Endothelial cell (in vitro differentiated cells): ENCODE data around the gene SLC30A7. TPM values are rescaled to one million over a fixed set of nuclear protein-coding genes. Genes with fewer than 3 reads are reported as not detected.
"Not testable (repeated sequence)": the region's sequence is repeated elsewhere in the genome, so short reads cannot be mapped to it uniquely, and the experiment has no call there.

Experiments
- DNase-seq: peaks from one replicate; pipeline ENCODE4 v3.0.0; 2021; ENCODE audit warnings: low spot score
- H3K27ac Mint-ChIP-seq: one replicate; pipeline ENCODE4 v1.8.0; 2021; ENCODE audit warnings: mixed read lengths, inconsistent platforms; ENCODE audit not compliant: unreplicated experiment
- H3K27me3 Mint-ChIP-seq: one replicate; pipeline ENCODE4 v1.8.0; 2021; ENCODE audit warnings: mild to moderate bottlenecking, moderate library complexity, mixed read lengths, inconsistent platforms; ENCODE audit not compliant: unreplicated experiment
- H3K36me3 Mint-ChIP-seq: one replicate; pipeline ENCODE4 v1.8.0; 2021; ENCODE audit warnings: mild to moderate bottlenecking, low read depth, mixed read lengths, inconsistent platforms; ENCODE audit not compliant: unreplicated experiment
- H3K4me1 Mint-ChIP-seq: one replicate; pipeline ENCODE4 v1.8.0; 2021; ENCODE audit warnings: mild to moderate bottlenecking, mixed read lengths, inconsistent platforms; ENCODE audit not compliant: unreplicated experiment
- H3K4me3 Mint-ChIP-seq: one replicate; pipeline ENCODE4 v1.8.0; 2021; ENCODE audit warnings: mild to moderate bottlenecking, mixed read lengths, inconsistent platforms; ENCODE audit not compliant: unreplicated experiment
- H3K9me3 Mint-ChIP-seq: one replicate; pipeline ENCODE4 v1.8.0; 2021; ENCODE audit warnings: mixed read lengths, inconsistent platforms; ENCODE audit not compliant: unreplicated experiment
- CTCF ChIP-seq: fragments of 200-600 bp; sonication (generic); IDR thresholded peaks from one replicate; pipeline ENCODE4 v1.5.0; 2021; ENCODE audit warnings: antibody characterized with exemption; ENCODE audit not compliant: unreplicated experiment
- total RNA-seq: library from RNA; stranded (reverse); fragmentation: NEBNext Ultra II Directional; extraction: Animal tissue kit (Norgen Biotek cat#: 25700); gene quantifications from one replicate; pipeline ENCODE4 v1.2.1, GENCODE V29; 2021; ENCODE audit not compliant: unreplicated experiment

SLC30A7 gene
- total RNA-seq, 1 donor from 2014 or later = 33.2 TPM

- H3K27ac Mint-ChIP-seq = no peak overlapping the region
- peaks cover 26% of the 10 kb centered on the region for H3K4me1 Mint-ChIP-seq
- peaks cover 5% of the 10 kb centered on the region for H3K9me3 Mint-ChIP-seq
- no peak for DNase-seq
- H3K36me3 Mint-ChIP-seq = peaks cover 35% of the 10 kb centered on the region
- peaks cover 1% of the 10 kb centered on the region for H3K27me3 Mint-ChIP-seq
- TF ChIP-seq CTCF = no peak
- H3K4me3 Mint-ChIP-seq = no peak overlapping the region
These were observed 56.3 kb downstream of the SLC30A7 start for GRCh38 chr1:100952104-100952745.

- H3K9me3 Mint-ChIP-seq, H3K4me3 Mint-ChIP-seq, DNase-seq, H3K27me3 Mint-ChIP-seq: not testable (repeated sequence)
- Mint-ChIP-seq H3K27ac (peak overlapping the region; percentile 78), H3K36me3 (peaks cover 29% of the 10 kb centered on the region), H3K4me1 (peaks cover 26% of the 10 kb centered on the region)
These were observed 57.1 kb downstream of the SLC30A7 start for GRCh38 chr1:100952970-100953369.

GRCh38 chr1:100953960-100954730, 58.3 kb downstream of the SLC30A7 start:
- no peak overlapping the region for H3K4me3 Mint-ChIP-seq
- no peak for DNase-seq
- no peak for TF ChIP-seq CTCF

GRCh38 chr1:100955322-100955721, 59.4 kb downstream of the SLC30A7 start:
- Mint-ChIP-seq H3K27me3 (peaks cover 1% of the 10 kb centered on the region), H3K4me3 (no peak overlapping the region), H3K9me3 (peaks cover 5% of the 10 kb centered on the region), H3K36me3 (peaks cover 17% of the 10 kb centered on the region), H3K4me1 (peaks cover 23% of the 10 kb centered on the region), H3K27ac (no peak overlapping the region)
- DNase-seq = no peak
- no peak for TF ChIP-seq CTCF

More at GRCh38 chr1:100953960-100954730, 58.3 kb downstream of the SLC30A7 start:
- Mint-ChIP-seq H3K27ac (no peak overlapping the region), H3K4me1 (peaks cover 20% of the 10 kb centered on the region), H3K27me3 (peaks cover 1% of the 10 kb centered on the region), H3K36me3 (peaks cover 18% of the 10 kb centered on the region), H3K9me3 (peaks cover 5% of the 10 kb centered on the region)

GRCh38 chr1:100959502-100960060, 63.7 kb downstream of the SLC30A7 start:
- Mint-ChIP-seq H3K36me3 (peaks cover 4% of the 10 kb centered on the region), H3K27ac (no peak overlapping the region), H3K27me3 (no peaks in the 10 kb centered on the region), H3K9me3 (no peaks in the 10 kb centered on the region), H3K4me1 (peaks cover 11% of the 10 kb centered on the region), H3K4me3 (no peak overlapping the region)
- no peak for TF ChIP-seq CTCF
- no peak for DNase-seq
